OCI-LY7 (cell line): Measurements from ENCODE around the gene RFT1. TPM values are rescaled to one million over a fixed set of nuclear protein-coding genes. Genes with fewer than 3 reads are reported as not detected.

Experiments
- BruUV-seq: library from RNA; stranded (reverse); fragments of 400-500 nt; replicated peaks from 2 replicates; lab custom pipeline; 2021; lab: Mats Ljungman, UMichigan
- CTCF ChIA-PET: fragments of 300-600 bp; sonication (Branson Sonifier 250); formaldehyde crosslinking; loops from one replicate; lab custom pipeline; 2022; ENCODE audit warnings: antibody characterized with exemption; ENCODE audit not compliant: unreplicated experiment; lab: Charles Lee
- POLR2A ChIA-PET: fragments of 300-600 bp; sonication (Branson Sonifier 250); formaldehyde crosslinking; loops from one replicate; lab custom pipeline; 2022; ENCODE audit warnings: antibody characterized with exemption; lab: Charles Lee
- DNase-seq: peaks from one replicate; pipeline ENCODE4 v3.0.0-alpha.2; 2015; ENCODE audit warnings: low spot score
- H2AFZ ChIP-seq: fragments of 200-600 bp; sonication (generic), shearing (Covaris generic); 2 replicates; pipeline ENCODE4 v1.6.1; 2014; ENCODE audit warnings: mild to moderate bottlenecking, antibody characterized with exemption, low read length, moderate library complexity
- H3K27ac ChIP-seq: fragments of 200-600 bp; sonication (generic); 2 replicates; pipeline ENCODE4 v1.5.1; 2014; ENCODE audit warnings: mixed run types, low read depth, mild to moderate bottlenecking, moderate library complexity, low read length, inconsistent platforms; ENCODE audit not compliant: poor library complexity, severe bottlenecking
- H3K36me3 ChIP-seq: fragments of 200-600 bp; sonication (generic); 2 replicates; pipeline ENCODE4 v1.6.1; 2014; ENCODE audit warnings: mild to moderate bottlenecking, antibody characterized with exemption, low read length, moderate library complexity, mixed read lengths; ENCODE audit not compliant: insufficient read depth
- H3K4me1 ChIP-seq: fragments of 200-600 bp; sonication (generic); 2 replicates; pipeline ENCODE4 v1.5.1; 2014; ENCODE audit warnings: mild to moderate bottlenecking, low read length; ENCODE audit not compliant: insufficient read depth, poor library complexity, severe bottlenecking
- H3K4me2 ChIP-seq: fragments of 200-600 bp; sonication (generic); 2 replicates; pipeline ENCODE4 v1.6.1; 2014; ENCODE audit warnings: mild to moderate bottlenecking, low read length
- H3K4me3 ChIP-seq: fragments of 200-600 bp; sonication (generic); 2 replicates; pipeline ENCODE4 v1.5.1; 2014; ENCODE audit warnings: mild to moderate bottlenecking, low read depth, low read length; ENCODE audit not compliant: poor library complexity, severe bottlenecking
- H3K79me2 ChIP-seq: fragments of 200-600 bp; sonication (generic); 2 replicates; pipeline ENCODE4 v1.6.1; 2016; ENCODE audit warnings: low read depth, mild to moderate bottlenecking, low read length, moderate library complexity, mixed read lengths; ENCODE audit not compliant: insufficient read depth
- H3K9me2 ChIP-seq: fragments of 200-600 bp; sonication (generic); 2 replicates; pipeline ENCODE4 v1.6.1; 2016; ENCODE audit warnings: mild to moderate bottlenecking, low read length, mixed read lengths; ENCODE audit not compliant: insufficient read depth
- H3K9me3 ChIP-seq: fragments of 200-600 bp; sonication (generic); 2 replicates; pipeline ENCODE4 v1.6.1; 2014; ENCODE audit warnings: mild to moderate bottlenecking, mixed run types, low read length, mixed read lengths
- H4K20me1 ChIP-seq: fragments of 200-600 bp; sonication (generic); 2 replicates; pipeline ENCODE4 v1.6.1; 2014; ENCODE audit warnings: mild to moderate bottlenecking, antibody characterized with exemption, low read length, moderate library complexity, mixed read lengths; ENCODE audit not compliant: insufficient read depth
- CTCF ChIP-seq: fragments of 200-600 bp; sonication (generic); conservative IDR thresholded peaks from 2 replicates; pipeline ENCODE4 v1.5.1; 2014; ENCODE audit warnings: mild to moderate bottlenecking, antibody characterized with exemption, low read length, moderate library complexity, mixed read lengths
- EZH2phosphoT487 ChIP-seq: fragments of 200-600 bp; sonication (generic); IDR thresholded peaks from 2 replicates; pipeline ENCODE4 v1.6.1; 2018; ENCODE audit warnings: low read depth, borderline replicate concordance, mild to moderate bottlenecking, mixed run types, antibody characterized with exemption, low read length, moderate library complexity, mixed read lengths
- intact Hi-C: fragments of 100-400 bp; cut with micrococcal nuclease; formaldehyde crosslinking; loops from one replicate; pipeline ENCODE4 v1.10.0; 2022; ENCODE audit not compliant: unreplicated experiment
- total RNA-seq, 2 experiments: library from RNA; depleted of rRNA in 1 of 2; stranded (reverse); fragments of >200 nt in 1 of 2; shearing (Covaris generic) in 1 of 2; gene quantifications; 2 replicates each; pipeline ENCODE4 v1.2.3, GENCODE V29; 2014 to 2022

Gene RFT1
- total RNA-seq, 2 experiments from 2014 or later: 9.9 to 34.7 TPM

- CTCF ChIA-PET: interaction anchor here (0.6 kb wide), 1 partner anchor 372 kb away, joined by 3 read pairs; no protein-coding TSS in a partner anchor
- BruUV-seq: no TSS peak
These were observed 85.3 kb downstream of the RFT1 start for GRCh38 chr3:53044711-53045517.

GRCh38 chr3:53044371-53044710 is 85.9 kb downstream of the RFT1 start:
- no TSS peak for BruUV-seq
- no peaks in the 10 kb centered on the region for H3K9me2 ChIP-seq
- CTCF ChIA-PET: no interaction called here
- TF ChIP-seq CTCF: no peak
- TF ChIP-seq EZH2phosphoT487: no peak
- peaks cover 22% of the 10 kb centered on the region for H3K4me1 ChIP-seq
- DNase-seq: no peak
- intact Hi-C loops: loop anchor here (10.0 kb wide), 1 partner anchor 110 kb away; no protein-coding TSS in a partner anchor
- POLR2A ChIA-PET: interaction anchor here (0.6 to 1.4 kb wide), 5 partner anchors 8 to 195 kb away, joined by 3 to 4 read pairs (median 3); no protein-coding TSS in a partner anchor
- H4K20me1 ChIP-seq: peaks cover 7% of the 10 kb centered on the region; the same call in 1 of the 2 replicates
- H3K4me3 ChIP-seq: peak overlapping the region; percentile 85
- H3K9me3 ChIP-seq: no peaks in the 10 kb centered on the region
- H3K4me2 ChIP-seq: peak overlapping the region; percentile 98
- H3K36me3 ChIP-seq: no peaks in the 10 kb centered on the region
- peak overlapping the region; percentile 68; the same call in 1 of the 2 replicates for H2AFZ ChIP-seq
- no peak overlapping the region for H3K27ac ChIP-seq
- H3K79me2 ChIP-seq: peaks cover 8% of the 10 kb centered on the region; the same call in 1 of the 2 replicates

More at GRCh38 chr3:53044711-53045517, 85.3 kb downstream of the RFT1 start:
- H3K4me2 ChIP-seq: peak overlapping the region; percentile 98
- H3K4me1 ChIP-seq: peaks cover 22% of the 10 kb centered on the region
- H3K27ac ChIP-seq: no peak overlapping the region
- intact Hi-C loops: loop anchor here (5.0 to 10.0 kb wide), 2 partner anchors 110 to 358 kb away; partner anchors contain the start of genes GNL3 and PBRM1
- POLR2A ChIA-PET: interaction anchor here (0.6 to 1.4 kb wide), 5 partner anchors 9 to 143 kb away, joined by 3 to 4 read pairs (median 3); no protein-coding TSS in a partner anchor
- TF ChIP-seq EZH2phosphoT487 (no peak), CTCF (no peak)
- H3K79me2 ChIP-seq: peaks cover 6% of the 10 kb centered on the region; the same call in 1 of the 2 replicates
- H2AFZ ChIP-seq: peak overlapping the region; percentile 68
- DNase-seq: peak; percentile 76
- H3K9me3 ChIP-seq: no peaks in the 10 kb centered on the region
- no peaks in the 10 kb centered on the region for H3K36me3 ChIP-seq
- H3K9me2 ChIP-seq: no peaks in the 10 kb centered on the region
- peaks cover 7% of the 10 kb centered on the region; the same call in 1 of the 2 replicates for H4K20me1 ChIP-seq
- peak overlapping the region; percentile 85 for H3K4me3 ChIP-seq
